GM12874 (cell line): ENCODE results near the gene BMAL2.

Experiments used
- TF ChIP-seq, protein P1 (sequence below): IDR thresholded peaks from 2 replicates; pipeline ENCODE4 v1.5.1; 2011; ENCODE audit warnings: low read depth, mild to moderate bottlenecking, control low read depth, low read length, moderate library complexity; ENCODE audit not compliant: insufficient read depth

The BMAL2 gene

GRCh38 chr12:27343255-27344000 lies 10.8 kb downstream of the BMAL2 start:
- TF ChIP-seq, protein P1, sequence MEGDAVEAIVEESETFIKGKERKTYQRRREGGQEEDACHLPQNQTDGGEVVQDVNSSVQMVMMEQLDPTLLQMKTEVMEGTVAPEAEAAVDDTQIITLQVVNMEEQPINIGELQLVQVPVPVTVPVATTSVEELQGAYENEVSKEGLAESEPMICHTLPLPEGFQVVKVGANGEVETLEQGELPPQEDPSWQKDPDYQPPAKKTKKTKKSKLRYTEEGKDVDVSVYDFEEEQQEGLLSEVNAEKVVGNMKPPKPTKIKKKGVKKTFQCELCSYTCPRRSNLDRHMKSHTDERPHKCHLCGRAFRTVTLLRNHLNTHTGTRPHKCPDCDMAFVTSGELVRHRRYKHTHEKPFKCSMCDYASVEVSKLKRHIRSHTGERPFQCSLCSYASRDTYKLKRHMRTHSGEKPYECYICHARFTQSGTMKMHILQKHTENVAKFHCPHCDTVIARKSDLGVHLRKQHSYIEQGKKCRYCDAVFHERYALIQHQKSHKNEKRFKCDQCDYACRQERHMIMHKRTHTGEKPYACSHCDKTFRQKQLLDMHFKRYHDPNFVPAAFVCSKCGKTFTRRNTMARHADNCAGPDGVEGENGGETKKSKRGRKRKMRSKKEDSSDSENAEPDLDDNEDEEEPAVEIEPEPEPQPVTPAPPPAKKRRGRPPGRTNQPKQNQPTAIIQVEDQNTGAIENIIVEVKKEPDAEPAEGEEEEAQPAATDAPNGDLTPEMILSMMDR, result no peak

GRCh38 chr12:27344246-27344645 lies 11.6 kb downstream of the BMAL2 start:
- TF ChIP-seq, protein P1, result no peak

DNA sequence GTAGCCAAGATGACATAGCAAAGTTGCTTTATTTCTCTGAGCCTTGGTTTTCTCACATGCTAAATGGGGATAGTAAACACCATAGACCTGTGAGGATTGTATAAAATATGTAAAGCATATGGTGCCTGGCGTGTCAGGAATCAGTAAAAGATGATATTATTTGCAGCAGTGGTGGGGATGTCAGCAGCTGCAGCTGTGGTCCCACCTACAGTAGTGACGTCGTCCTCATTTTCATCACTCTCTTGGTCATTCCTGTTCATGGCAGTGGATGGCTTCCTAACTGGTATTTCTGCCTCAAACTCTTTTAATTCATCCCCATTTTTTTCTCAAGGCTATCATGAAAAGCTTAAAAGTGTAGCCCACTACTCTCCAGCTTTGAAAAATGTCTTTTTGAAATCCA lies 12.1 kb downstream of the BMAL2 start:
- TF ChIP-seq, protein P1, result no peak

GRCh38 chr12:27345376-27345775 lies 12.7 kb downstream of the BMAL2 start:
- TF ChIP-seq, protein P1, result no peak

DNA sequence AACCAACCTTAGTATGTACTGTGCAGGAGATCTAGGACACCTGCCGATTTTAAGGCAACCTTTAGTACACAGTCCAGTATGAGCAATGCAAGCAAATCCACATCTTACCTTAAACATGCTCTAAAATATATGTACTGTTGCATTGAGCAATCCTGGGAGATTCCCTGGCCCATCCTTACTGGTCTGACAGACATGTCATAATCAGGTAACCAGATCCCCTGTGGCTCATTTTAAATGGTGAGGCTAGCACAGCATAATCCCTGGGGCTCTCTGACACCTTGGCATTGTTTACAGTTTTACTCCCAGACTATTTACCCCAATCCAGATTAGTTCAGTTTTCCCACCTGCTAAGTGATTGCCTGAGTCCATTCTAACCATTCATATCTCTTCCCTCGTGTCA lies 15.1 kb downstream of the BMAL2 start:
- TF ChIP-seq, protein P1, result no peak

DNA sequence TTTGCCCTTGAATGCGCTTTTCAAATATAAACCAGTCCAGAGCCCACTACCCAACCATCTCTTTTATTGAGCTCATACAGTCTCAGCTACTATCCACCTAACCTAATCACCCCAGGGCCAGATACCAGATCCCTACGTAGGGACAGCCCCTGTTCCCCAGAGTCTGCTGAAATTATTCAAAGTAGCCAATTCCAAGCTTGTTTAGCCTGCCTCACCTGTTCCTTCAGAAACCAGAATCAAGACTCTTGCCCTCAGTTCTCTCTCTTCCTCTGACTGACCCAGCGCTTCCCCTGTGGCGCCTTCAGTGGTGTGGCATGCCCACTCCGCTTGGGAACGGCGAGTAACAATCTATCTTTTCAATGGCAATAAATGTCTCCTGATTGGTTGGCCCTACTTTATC lies 18.8 kb downstream of the BMAL2 start:
- TF ChIP-seq, protein P1, result no peak

DNA sequence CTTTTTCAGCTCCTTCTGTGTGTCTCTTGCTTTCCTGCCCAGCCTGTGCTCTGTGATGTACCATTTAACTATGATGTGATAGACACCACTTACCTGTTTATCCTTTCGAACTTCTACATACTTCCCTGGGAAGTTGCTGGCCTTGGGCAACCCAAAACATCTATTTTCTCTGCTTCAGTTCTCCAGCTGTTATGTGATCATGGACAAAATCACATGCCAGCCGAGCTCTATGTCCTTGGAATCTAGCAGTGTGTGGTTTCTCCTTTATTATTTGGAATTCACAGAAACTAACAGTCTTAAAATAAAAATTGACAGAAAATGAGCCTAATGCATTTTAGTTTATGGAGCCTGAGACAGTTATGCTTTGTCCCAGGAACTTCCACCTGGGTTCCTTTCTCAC lies 22.9 kb downstream of the BMAL2 start:
- TF ChIP-seq, protein P1, result no peak
